ENCODE measurements around the gene EHD1. TPM values are rescaled to one million over a fixed set of nuclear protein-coding genes. Genes with fewer than 3 reads are reported as not detected.

The EHD1 gene
- polyA plus RNA-seq, 2 of the 4 experiments (the other 2 are of a cell fraction) = 25.9 to 37.8 TPM

DNA sequence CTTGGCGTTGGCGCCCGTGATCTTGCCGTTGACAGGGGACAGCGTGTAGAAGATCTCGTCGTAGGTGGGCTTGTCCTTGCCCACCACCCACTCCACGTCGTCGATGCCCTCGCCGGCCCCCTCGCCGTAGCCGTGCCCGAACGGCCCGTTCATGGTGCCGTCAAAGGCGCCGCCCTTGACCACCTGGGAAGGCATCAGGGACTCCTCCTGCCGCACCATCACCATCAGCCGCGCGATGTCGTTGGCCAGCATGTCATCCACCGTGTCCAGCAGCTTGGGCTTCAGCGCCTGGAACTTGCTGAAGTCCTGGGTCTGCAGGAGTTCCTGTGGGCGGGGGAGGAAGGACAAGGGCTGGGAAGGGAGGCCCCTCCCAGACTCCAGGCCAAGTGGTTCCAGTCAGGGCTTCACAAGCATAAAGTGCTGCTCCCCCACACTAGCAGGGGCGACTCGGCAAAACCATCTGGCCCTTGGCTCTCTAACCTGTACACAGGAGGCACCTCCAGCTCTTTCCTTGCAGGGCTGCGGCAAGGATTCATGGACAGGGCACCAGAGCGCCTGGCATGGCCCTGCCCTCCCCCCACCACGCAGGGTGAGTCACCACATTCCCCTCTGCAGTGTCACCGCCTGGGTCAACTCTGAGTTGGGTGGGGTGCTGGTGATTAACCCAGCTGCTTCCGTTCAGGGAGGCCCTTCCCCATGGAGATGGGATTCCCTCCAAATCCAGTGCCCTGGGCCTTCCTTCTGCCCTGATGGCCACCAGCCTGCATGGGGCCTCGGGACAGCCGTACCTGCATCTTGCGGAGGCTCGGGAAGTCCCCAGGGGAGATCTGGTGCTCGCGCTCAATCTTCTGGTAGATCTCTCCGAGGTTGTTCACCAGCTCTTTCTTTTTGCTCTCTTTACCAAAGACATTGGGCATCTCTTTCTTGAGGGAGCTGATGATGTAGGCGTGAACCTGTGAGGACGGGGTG is 23.6 kb downstream of the EHD1 start (continued):
- TF ChIP-seq EP300 (IDR thresholded peaks at IDR 0.05) (peak; percentile 65 to 82; a peak in 3 of 5 replicates), ESRRA (IDR thresholded peaks at IDR 0.05; ENCODE audit: borderline replicate concordance, low read length) (peak; percentile 67; the same call in 1 of the 2 replicates), HEYL (CRISPR knock-in tag; IDR thresholded peaks at IDR 0.05) (peak; percentile 63; the same call in 1 of the 2 replicates), FOSB (CRISPR knock-in tag; IDR thresholded peaks at IDR 0.05) (peak; percentile 68; the same call in 1 of the 2 replicates), E2F6 (IDR thresholded peaks at IDR 0.05; ENCODE audit: borderline replicate concordance, low read depth) (peak; percentile 98), HOXB13 (CRISPR knock-in tag; IDR thresholded peaks at IDR 0.05; ENCODE audit: low read depth) (peak; percentile 90), PBX3 (IDR thresholded peaks at IDR 0.05) (peak; percentile 87), FOSL2 (IDR thresholded peaks at IDR 0.05) (peak; percentile 100), FOSL2 (CRISPR knock-in tag; IDR thresholded peaks at IDR 0.05) (peak; percentile 100), TP53 (CRISPR knock-in tag; IDR thresholded peaks at IDR 0.05) (peak; percentile 71; the same call in 1 of the 2 replicates), NR3C1 (IDR thresholded peaks at IDR 0.05) (no peak)
- TF ChIP-seq, protein P1, sequence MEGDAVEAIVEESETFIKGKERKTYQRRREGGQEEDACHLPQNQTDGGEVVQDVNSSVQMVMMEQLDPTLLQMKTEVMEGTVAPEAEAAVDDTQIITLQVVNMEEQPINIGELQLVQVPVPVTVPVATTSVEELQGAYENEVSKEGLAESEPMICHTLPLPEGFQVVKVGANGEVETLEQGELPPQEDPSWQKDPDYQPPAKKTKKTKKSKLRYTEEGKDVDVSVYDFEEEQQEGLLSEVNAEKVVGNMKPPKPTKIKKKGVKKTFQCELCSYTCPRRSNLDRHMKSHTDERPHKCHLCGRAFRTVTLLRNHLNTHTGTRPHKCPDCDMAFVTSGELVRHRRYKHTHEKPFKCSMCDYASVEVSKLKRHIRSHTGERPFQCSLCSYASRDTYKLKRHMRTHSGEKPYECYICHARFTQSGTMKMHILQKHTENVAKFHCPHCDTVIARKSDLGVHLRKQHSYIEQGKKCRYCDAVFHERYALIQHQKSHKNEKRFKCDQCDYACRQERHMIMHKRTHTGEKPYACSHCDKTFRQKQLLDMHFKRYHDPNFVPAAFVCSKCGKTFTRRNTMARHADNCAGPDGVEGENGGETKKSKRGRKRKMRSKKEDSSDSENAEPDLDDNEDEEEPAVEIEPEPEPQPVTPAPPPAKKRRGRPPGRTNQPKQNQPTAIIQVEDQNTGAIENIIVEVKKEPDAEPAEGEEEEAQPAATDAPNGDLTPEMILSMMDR (IDR thresholded peaks at IDR 0.05) = no peak

- DNase-seq (ENCODE audit: low read depth in 1 of 2, low spot score in 1 of 2) (no peak), FAIRE-seq (no peak), ATAC-seq (no peak)
- Histone ChIP-seq H3K4me3 (no peak overlapping the region; the same call in 2 of the 3 replicates), H3K4me2 (peak overlapping the region; percentile 78), H3K9me3 (no peaks in the 10 kb centered on the region), H3K4me1 (peaks cover 84% of the 10 kb centered on the region), H3K27ac (peak overlapping the region; percentile 91 to 92)
- CTCF ChIA-PET = interaction anchor here (0.9 to 39.4 kb wide), 8 partner anchors 6 to 461 kb away, joined by 3 to 1607 read pairs (median 12); partner anchors contain the start of genes ARL2, CDC42BPG and EHD1
- WGBS (ENCODE audit: missing lambda C conversion rate) = 92% methylated on average over 18 of the region's 25 CpGs
- POLR2A ChIA-PET = interaction anchor here (0.9 to 2.3 kb wide), 3 partner anchors 36 to 76 kb away, joined by 4 to 7 read pairs (median 4); partner anchors contain the start of genes PPP2R5B and SF1
- TF ChIP-seq FOSL2 (IDR thresholded peaks at IDR 0.05) (no peak), FOSL2 (CRISPR knock-in tag; IDR thresholded peaks at IDR 0.05) (no peak), SREBF2 (IDR thresholded peaks at IDR 0.05) (no peak), NPAS2 (CRISPR knock-in tag; IDR thresholded peaks at IDR 0.05; ENCODE audit: borderline replicate concordance) (no peak)
Observed at GRCh38 chr11:64854157-64854533, 24.3 kb downstream of the EHD1 start.

DNA sequence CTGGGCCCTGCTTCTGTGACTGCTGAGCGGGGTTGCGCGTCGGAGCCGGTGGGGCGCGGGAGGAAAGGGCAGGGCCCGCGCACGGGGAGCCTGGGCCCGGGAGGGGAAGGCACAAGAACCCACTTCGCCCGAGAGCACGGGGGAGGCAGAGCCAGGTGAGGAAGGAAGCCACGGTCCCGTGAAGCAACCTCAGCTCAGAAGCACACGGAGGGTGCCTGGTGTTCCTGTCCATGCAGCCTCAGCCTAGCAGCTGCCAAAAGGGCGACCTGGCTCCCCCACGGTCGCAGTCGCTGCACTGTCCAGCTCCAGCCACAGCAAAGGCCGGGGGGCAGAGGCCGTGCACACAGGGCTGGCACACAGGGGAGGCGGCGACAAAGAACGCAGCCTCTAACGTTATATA is 24.7 kb downstream of the EHD1 start:
- no peak for DNase-seq (ENCODE audit: low read depth in 1 of 2, low spot score in 1 of 2)
- TF ChIP-seq, protein P2, sequence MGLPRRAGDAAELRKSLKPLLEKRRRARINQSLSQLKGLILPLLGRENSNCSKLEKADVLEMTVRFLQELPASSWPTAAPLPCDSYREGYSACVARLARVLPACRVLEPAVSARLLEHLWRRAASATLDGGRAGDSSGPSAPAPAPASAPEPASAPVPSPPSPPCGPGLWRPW (IDR thresholded peaks at IDR 0.05) = no peak
- TF ChIP-seq CBX8 (IDR thresholded peaks at IDR 0.05) (no peak), EP300 (IDR thresholded peaks at IDR 0.05) (no peak), MAFK (IDR thresholded peaks at IDR 0.05; ENCODE audit: partially characterized antibody) (no peak), HOXB13 (CRISPR knock-in tag; IDR thresholded peaks at IDR 0.05; ENCODE audit: low read depth) (no peak)
- CTCF ChIA-PET = interaction anchor here (0.5 to 39.4 kb wide), 10 partner anchors 6 to 461 kb away, joined by 3 to 1607 read pairs (median 4); partner anchors contain the start of genes ARL2, CDC42BPG and EHD1
- Histone ChIP-seq H3K27ac (peak overlapping the region; percentile 91 to 92), H3K9me3 (no peaks in the 10 kb centered on the region), H3K4me2 (peak overlapping the region; percentile 78; the same call in 2 of the 3 replicates), H3K4me1 (peaks cover 88% of the 10 kb centered on the region), H3K4me3 (no peak overlapping the region)
- WGBS (ENCODE audit: missing lambda C conversion rate) = 88% methylated on average over 27 of the region's 27 CpGs
- ATAC-seq = no peak
- POLR2A ChIA-PET = interaction anchor here (1.1 to 2.3 kb wide), 2 partner anchors 26 to 75 kb away, joined by 3 to 7 read pairs; partner anchors contain the start of gene SF1
- no peak for FAIRE-seq

Data from A549 (cell line).